GM18511 (cell line): ENCODE data around the gene MACF1.
A peak's percentile ranks its signal among the peaks of the same experiment; 100 is the strongest.

Experiments used
- ATAC-seq: cut with Tn5 transposase; IDR thresholded peaks from one replicate; pipeline ENCODE4 v1.9.1; 2021; ENCODE audit warnings: mild to moderate bottlenecking, moderate library complexity; ENCODE audit not compliant: unreplicated experiment

Gene MACF1

DNA sequence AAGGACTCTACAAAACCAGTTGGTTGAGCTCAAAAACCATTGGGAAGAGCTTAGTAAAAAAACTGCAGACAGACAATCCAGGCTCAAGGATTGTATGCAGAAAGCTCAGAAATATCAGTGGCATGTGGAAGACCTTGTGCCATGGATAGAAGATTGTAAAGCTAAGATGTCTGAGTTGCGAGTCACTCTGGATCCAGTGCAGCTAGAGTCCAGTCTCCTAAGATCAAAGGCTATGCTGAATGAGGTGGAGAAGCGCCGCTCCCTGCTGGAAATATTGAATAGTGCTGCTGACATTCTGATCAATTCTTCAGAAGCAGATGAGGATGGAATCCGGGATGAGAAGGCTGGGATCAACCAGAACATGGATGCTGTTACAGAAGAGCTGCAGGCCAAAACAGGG lies 183.0 kb downstream of the MACF1 start:
- ATAC-seq, result no peak

DNA sequence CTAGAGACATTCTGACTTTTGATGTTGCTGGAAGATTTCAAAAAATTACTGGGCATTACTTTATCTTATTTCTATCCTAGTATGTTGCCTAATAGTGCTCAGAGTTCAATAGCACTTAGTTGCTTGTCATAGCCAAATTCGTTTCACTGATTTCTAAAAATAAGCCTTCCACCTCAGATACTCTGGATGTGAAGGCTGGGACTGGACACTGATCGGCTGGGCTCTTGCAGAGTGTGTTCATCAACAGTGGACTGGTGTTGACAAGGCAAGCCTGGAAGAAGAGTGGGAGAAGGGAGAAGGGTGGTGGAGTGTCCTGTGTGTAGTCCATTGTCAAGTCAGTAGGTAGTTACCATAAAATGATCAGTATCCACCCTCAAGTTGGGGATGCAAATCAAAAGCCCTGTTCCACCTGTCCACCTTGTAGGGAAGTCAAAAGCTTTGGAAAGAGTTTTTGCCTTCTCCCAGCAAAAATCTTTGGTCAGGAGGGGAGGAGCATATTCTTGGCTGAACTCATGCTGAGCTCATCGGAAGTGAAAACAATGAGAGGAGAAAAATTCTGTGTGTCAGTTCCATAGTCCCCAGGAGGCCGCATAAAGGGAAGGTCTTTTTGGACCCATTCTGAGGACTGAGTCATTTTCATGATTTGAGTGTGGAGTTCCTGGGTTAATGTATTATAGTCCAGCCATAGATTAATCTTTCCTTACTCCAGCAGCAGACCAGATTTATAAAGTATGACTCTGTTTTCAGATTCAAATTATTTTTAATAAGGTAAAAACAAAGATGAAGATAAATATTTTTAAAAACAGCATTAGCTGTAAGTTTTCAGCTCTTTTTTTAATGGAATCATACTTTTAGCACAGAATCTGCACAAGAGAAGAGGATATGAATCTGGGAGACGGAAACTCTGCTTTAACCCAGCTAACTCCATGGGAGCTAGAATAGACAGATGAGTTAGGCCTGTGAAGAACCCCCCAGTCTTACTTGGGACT lies 187.5 kb downstream of the MACF1 start:
- ATAC-seq, result no peak

DNA sequence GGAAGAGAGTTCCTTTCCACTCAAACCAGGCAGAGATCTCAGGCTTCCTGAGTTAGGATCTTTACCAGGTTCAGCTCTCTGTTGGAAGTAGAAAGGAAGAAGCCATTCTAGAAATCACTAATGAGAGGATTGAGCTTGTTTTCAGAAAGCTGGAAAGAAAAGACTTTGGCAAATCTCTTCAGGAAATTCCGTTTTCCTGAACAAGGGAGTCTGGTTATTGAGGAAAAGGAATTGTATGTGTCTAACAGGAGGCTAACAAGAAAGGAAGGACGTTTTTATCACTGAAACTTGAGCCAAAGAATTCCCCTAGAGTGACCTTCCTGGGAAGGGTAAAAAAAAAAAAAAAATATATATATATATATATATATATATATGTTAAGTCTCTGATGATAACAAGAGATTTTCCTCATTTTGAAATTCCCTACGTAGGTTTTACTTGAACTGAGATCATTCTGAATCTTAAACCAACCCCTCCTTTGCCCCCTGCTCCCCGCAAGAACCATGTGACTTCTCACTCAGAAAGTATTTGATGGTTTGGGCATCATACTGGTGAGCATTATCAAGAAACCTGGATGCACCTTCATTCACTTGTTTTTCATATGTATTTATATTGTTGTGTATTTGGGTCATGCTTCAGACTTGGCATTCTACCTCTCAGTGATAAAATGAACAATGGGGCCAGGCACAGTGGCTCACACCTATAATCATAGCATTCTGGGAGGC lies 188.5 kb downstream of the MACF1 start:
- no peak for ATAC-seq

DNA sequence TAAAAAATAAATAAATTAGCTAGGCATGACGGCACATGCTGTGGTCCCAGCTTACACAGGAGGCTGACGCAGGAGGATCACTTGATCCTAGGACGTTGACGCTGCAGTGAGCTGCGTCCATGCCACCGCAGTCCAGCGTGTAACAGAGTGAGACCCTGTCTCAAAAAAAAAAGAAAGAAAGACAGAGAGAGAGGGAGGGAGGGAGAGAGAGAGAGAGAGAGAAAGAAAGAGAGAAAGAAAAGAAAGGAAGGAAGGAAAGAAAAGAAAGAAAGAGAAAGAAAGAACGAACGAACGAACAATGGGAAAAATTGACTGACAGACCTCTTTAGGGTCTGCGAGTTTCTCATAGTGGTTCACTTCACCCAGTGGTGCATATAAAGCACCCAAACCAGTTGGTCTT lies 189.2 kb downstream of the MACF1 start:
- no peak for ATAC-seq

DNA sequence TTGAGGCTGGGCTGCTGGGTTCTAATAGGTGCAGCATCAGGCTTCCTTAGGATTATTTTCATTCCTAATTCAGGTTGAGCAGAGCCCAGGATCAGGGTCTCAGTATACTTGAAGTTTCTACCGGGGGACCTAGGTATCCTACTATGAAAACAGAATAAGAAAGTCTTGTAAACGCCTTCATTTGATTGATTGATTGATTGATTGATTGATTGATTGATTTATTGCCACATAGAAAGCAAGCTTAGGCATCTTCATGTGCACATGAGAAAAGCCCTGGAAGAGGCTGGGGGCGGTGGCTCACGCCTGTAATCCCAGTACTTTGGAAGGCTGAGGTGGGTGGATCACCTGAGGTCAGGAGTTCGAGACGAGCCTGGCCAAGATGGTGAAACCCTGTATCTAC lies 189.6 kb downstream of the MACF1 start:
- no peak for ATAC-seq

DNA sequence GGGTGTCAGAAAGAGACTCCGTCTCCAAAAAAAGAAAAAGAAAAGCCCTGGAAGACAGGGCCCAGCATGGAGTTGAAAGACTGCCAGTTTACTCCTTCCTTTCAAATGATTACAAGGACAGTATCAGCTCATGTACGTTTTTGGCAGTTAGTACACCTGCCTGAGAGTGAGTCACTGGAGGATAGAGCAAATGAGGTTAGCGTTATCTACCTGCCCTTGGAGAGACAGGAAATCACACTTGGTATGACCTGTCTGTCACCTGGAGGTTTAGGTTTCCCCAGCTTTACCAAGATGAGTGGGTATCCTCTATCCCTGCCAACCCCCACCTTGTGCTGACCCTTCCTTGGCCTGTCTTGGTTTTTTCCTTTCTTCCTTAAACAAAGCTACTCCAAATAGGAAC lies 190.1 kb downstream of the MACF1 start:
- ATAC-seq, result no peak

DNA sequence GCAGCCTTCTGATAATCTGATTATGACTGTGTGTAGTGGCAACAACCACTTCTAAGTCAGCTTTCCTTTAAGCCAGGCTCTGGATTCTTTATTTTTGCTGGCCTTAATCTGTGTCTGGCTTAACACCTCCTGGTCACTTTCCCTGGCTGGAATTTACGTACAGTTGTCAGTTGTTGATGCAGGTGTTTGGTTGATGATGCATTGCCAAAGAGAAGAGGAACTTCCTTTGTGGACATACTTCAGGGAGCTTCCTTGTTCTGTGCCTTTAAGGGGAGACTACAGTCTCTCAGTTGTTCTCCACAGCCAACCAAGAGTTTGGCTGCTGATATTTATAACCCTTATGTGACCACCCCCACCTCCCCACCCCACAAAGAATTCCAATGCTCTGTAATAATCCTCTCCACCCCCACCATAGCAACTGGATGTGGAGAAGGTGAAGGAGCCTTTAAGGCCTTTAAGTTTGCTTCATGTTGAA lies 190.9 kb downstream of the MACF1 start:
- ATAC-seq, result no peak

DNA sequence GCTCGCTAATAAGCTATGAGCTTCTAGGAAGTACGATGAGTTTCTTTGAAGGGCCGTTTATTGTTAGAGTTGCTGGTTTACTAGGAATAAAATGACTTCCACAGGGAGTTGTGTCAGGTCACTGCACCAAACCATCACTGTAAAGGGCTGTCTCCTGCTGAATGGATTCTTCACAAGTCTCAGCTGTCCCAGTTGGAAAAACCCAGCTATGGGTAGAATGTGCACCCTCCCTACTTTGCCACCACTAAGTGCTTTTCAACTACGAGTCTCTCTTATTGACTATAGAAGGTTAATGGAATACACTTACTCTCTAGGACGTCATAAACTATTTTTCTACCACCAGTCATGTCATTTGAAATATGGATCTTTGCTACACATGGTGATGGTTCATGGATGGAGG lies 192.2 kb downstream of the MACF1 start:
- no peak for ATAC-seq

DNA sequence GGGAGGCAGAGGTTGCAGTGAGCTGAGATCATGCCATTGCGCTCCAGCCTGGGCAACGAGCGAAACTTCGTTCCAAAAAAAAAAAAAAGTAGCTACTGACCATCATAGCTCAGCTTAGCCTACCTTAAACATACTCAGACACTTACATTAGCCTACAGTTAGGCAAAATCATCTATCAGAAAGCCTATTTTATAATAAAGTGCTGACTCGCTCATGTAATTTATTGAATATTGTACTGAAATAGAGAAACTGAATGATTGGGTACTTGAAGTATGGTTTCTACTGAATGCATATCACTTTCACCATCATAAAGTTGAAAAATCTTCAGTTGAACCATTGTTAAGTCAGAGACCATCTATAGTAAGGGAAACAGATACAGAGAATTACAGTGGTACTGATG lies 193.0 kb downstream of the MACF1 start:
- ATAC-seq, result no peak

DNA sequence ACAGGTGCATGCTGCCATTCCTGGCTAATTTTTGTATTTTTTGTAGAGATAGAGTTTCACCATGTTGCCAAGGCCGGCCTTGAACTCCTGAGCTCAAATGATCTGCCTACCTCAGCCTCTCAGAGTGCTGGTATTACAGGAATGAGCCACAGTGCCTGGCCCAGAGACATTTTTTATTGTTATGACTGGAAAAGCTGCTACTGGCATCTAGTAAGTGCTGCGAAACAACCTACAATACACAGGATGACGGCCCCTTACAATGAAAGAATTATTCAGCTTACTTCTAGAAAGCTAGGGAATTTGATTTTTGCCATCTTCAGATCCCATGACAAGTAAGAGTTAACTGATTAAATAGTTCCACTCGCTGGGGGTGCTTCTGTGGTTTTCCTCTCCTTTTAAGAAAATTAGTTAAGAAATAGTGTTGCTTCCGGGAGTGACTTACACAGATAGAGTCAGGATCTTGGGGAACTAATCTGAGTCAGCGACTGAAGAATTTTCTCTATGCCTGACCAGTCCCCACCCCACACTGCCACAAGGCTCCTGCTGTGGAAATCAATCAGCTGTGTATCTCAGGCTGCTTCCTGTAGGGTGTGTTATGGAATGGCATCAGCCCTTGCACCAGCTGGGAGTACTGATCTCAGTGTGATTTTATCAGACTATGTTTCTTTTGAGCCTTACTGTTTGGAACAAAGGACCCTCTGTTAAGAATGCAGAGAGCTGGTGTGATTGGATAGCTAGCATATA lies 194.0 kb downstream of the MACF1 start:
- no peak for ATAC-seq

DNA sequence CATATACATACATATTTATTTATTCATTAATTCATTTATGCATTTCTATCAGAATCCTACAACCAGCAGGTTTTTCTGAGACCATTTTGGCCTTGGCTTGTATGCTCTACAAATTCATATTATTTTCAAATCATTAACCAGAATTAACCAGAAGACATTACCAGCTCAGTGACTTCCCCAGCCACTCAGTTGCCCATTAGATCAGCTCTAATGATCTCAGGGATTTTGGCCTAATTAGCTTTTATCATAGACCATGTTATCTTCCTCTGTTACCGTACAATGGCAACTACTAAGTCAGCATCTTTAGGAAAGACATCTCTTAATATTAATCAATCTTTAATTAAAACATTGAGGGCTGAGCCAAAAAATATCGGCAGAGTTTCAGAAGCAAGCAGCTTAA lies 196.6 kb downstream of the MACF1 start:
- no peak for ATAC-seq

DNA sequence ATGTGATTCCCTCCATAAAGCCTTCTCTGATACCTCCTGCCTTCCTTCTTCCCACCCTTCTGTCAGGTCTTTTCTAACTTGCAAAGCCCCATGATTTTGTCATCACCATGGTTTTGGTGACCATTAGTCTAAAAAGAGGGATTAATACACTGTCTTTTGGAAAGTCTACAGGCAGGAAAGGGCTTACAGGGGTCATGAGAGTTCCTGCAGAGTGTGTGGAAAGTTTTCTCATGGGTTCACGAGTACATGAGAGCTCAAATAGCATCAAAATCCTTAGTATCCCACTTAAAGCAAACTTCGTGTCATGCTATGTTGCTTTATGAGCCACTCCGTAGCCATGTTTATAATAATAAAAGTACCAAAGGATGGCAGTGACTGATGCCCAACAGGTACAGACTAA lies 200.4 kb downstream of the MACF1 start:
- ATAC-seq, result no peak

DNA sequence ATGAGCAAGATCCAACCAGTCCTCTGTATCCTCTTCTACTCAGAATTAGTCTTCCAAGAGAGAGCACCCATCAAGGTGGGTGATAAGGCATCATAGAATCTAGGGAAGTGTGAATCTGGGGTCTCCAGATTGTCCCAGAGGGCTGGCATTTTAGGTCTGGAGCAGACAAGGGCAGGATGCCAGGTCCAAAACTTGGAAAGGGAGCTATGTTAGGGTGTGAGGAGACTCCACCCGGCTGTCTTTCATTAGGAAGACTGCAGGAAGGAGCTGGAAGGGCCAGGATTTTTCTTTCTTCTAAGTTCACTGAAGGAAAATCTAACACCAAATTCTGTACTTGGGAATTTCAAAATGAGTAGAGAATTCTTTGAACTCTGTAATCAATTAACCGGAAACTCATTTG lies 200.9 kb downstream of the MACF1 start:
- ATAC-seq, result no peak

DNA sequence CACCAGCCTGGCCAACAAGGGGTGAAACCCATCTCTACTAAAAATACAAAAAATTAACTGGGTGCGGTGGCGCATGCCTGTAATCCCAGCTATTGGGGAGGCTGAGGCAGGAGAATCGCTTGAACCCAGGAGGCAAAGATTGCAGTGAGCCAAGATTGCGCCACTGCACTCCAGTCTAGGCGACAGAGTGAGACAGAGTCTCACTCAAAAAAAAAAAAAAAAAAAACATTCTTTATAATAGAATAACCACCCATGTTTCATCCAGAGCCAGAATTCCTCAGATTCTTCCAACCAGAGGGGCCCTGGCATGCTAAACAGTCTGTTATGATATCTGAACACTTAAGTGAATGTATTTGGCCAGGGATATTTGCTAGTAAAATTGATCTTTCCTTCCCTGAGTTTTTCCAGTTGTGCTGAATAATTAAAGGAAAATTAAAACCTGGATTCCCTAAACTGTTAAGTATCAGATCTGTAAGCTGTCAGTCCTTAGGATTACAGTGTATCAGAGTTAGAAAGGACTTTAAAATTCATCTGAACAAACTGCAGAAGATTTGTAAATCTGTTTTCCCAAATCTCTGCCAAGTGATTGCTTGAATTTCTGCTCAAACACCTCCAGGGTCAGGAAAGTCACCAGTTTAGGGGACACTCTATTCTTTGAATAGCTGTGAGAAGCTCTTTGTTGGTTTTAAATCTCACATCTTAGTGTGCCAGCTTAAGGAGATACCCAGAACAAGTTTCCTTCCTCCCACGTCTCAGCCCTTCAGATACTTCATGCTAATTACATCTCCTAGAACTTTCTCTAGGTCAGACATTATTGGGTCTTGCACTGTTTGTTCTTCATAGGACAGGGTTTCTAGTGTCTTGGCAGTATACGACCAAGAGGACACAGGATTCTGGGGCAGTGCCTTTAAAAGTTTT lies 202.3 kb downstream of the MACF1 start:
- ATAC-seq, result no peak

DNA sequence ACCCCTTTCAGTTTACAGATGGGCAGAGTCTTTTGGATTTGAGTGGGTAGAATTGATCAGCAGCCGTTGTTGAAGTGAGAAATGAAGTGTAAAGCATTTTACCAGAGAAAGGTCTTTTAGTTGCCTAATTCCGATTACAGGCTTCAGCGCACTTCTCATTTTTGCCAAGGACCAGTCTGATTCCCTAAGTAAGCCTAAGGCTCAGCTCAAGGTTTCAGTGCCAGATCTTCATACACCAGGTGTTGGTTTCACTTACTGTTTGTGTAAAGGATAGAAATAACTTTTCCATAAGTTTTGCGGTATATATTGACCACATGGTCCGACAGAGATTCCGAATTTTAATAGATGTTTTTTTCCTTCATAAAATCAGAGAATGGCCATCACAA lies 203.0 kb downstream of the MACF1 start:
- no peak for ATAC-seq

DNA sequence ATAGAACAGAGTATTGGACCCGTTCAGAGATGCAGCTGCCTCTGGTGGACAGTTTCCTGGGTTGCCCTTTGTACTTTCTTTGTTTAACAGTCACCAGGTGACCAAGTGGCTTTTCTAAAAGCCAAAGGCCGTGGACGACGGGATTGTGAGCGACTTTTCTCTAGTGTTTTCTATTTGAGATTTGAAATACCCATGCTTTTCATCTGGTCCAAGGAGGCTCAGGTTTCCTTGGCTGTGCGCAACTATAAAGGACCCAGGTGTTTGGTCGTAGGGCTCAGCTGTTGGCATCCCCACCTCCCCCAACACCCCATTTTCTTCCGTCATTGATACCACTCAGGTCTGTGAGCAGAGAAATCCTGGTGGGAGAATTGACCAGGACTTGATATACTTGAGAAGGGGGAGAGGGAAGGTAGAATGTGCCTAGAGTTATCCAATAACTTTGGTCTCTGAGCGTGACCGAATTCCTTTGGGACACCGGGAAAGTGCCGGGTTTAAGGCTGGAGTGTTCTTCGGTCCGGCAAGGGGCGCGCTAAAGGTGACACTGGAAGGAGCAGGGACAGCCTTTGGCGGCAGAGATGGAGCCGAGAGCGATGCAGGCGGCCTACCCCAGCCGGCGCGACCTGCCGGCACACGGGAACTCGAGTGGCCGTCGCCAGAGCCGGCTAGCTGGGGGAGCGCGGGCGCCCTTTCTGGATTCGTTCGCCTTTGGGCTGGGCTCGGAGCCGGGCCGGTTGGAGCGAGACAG lies 203.6 kb downstream of the MACF1 start:
- no peak for ATAC-seq

DNA sequence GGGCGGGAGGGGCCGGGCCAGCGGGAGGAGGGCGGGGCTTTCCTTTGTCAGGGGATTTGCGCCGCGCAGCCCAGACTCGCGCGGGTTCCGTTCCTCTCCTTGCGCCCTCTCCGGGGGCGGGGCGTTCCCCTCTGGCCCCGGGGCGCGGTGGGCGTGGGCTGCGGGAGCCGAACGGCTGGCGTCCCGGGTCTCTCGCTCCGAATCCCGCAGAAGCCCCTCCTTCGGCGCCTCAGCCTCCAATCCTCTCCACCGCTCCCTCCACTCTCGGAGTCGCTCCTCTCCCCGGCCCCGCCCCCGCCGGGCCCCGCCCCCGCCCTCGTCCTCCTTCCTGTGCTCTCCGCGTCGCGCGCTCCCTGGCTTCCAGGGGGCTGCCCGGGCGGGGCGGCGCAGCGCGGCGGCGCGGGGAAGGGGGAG lies 204.2 kb downstream of the MACF1 start:
- ATAC-seq, result peak; percentile 81

DNA sequence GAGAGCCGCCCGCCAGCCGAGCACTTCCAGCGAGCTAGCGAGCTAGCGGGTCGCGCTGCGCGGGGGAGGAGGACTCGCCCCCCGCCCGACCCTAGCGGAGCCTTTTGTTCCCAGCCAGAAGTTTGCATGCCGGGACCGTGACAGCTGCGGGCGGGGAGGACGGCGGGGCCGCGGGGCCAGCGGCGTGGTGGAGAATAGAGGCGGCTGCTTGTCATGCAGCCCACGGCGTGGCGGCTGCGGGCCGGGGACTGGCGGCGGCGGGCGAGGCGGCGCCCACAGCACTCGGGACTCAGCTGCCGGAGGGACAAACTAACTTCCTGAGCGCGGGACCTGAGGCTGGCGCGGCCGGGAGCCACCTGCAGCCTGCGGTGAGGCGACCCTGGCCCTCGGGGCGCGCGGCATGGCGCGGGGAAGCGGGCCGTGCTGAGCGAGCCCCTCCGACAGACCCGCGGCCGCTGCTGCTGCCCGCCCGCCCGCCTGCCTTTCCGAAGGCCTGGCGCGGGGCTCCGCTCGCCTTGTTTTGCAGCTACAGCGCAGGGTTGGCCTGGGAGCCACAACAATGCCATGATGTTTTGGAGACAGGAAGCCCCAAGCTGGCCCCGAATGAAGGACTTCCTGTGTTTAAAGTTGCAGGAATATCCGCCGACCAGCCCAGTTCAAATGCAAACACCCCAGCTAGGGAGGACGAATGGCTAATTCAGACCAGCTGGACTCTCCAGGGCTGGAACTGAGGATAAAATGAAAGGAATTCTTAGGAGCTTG lies 204.7 kb downstream of the MACF1 start:
- ATAC-seq, result no peak

DNA sequence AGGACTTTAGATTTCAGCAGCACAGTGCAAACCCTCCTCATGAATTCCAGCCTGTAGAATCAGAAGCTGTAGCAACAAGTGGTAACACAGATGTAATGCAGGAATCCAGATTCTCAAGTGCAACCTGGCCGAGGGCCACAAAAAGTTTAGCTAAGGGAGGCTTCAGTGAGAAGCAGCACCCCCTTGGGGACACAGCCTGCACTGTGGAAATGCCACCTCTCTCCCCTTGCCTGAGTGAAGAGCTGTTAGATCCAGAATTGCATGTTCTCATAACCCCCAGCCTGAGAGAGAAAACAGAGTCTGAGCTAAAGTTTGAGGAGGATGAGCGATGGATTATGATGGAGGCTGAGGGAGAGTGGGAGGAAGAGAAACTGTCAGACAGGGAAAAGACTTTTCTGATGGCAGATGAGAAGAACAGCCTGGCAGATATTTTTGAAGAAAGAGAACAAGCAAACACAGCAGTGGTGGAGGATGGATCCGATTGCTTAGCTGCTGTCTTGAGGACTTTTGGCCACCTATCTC lies 206.5 kb downstream of the MACF1 start:
- ATAC-seq, result no peak
